Measurements from ENCODE around the gene RAB40B.

DNA sequence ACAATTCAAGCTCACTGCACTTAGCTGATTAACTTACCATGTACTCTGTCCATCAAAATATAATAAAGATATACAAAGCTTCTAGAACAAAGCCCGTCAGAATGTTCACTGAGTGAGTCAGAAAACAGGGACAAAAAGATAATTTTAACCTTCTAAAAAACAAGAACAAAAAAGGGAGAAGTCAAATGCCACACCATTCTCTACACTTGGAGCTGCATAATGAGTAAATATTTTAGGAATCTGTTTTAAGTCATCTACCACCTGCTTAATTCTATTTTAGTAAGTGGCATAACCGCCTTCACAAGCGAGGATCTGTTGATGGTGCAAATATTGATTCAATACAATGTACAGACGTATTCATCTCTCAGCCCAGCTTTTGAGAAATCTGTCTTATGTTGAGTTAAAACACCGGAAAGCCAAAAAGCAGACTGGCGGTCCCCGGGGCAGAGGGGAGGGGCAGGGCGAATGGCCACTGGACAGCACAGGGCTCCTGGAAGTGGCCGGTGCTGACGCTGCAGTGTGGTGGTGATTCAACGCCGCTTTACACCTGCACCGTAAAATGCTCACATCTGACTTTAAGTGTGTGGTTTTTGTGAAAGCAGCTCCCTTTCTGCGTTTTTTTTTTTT lies 20.1 kb downstream of the RAB40B start:
- TF ChIP-seq, protein P1, sequence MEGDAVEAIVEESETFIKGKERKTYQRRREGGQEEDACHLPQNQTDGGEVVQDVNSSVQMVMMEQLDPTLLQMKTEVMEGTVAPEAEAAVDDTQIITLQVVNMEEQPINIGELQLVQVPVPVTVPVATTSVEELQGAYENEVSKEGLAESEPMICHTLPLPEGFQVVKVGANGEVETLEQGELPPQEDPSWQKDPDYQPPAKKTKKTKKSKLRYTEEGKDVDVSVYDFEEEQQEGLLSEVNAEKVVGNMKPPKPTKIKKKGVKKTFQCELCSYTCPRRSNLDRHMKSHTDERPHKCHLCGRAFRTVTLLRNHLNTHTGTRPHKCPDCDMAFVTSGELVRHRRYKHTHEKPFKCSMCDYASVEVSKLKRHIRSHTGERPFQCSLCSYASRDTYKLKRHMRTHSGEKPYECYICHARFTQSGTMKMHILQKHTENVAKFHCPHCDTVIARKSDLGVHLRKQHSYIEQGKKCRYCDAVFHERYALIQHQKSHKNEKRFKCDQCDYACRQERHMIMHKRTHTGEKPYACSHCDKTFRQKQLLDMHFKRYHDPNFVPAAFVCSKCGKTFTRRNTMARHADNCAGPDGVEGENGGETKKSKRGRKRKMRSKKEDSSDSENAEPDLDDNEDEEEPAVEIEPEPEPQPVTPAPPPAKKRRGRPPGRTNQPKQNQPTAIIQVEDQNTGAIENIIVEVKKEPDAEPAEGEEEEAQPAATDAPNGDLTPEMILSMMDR (IDR thresholded peaks at IDR 0.05) = no peak
- TF ChIP-seq EZH2 (IDR thresholded peaks at IDR 0.05; ENCODE audit: borderline replicate concordance, insufficient read depth, low read depth, low read length, poor library complexity, severe bottlenecking) = no peak

All from B cell (primary cell).